Measurements from ENCODE around the gene MAPK8IP1. TPM values are rescaled to one million over a fixed set of nuclear protein-coding genes. Genes with fewer than 3 reads are reported as not detected.
A peak's percentile ranks its signal among the peaks of the same experiment; 100 is the strongest.

The MAPK8IP1 gene
- total RNA-seq, 4 donors from 2014 or later = 4.6 to 6.5 (median 5.4) TPM

DNA sequence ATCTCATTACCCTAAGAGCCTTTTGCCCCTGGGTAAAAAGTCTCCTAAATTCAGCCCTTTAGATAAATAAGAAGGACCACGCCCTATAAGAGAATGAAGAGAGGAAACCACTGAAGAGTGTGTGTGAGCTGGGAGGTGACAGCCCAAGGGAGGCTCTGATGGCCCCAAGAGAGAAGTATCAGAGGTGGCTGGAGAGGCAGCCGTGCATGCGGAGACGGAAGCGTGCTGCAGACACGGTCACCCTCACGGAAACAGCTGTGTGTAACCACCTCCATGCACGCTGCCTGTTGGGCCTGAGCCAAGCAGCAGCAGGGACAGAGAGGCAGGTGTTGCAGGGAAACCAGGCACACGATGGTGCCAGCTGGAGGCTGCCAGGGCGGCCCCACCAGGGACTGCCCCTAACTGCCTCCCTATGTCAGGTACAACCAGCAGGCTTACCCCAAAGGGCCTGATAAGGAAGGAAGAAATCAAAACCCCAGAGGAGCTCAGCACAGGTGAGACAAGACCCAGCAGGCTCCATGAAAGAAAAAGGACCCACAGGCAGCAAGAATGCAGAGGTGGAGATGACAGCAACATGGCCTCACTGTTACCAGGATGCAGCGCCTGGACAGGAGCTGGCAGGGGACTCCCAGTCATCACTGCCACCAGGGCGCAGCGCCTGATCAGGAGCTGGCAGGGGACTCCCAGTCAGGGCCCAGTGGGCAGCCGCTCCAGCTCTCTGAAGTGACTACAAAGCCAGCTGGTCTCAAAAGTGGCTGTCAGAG lies 44.8 kb downstream of the MAPK8IP1 start:
- 41 to 42% methylated on average over 14 of the region's 14 CpGs for WGBS, 2 donors
- intact Hi-C loops (cut with DNase I; ENCODE audit: low total_unique reads) = no loop called here
- TF ChIP-seq, protein P1, sequence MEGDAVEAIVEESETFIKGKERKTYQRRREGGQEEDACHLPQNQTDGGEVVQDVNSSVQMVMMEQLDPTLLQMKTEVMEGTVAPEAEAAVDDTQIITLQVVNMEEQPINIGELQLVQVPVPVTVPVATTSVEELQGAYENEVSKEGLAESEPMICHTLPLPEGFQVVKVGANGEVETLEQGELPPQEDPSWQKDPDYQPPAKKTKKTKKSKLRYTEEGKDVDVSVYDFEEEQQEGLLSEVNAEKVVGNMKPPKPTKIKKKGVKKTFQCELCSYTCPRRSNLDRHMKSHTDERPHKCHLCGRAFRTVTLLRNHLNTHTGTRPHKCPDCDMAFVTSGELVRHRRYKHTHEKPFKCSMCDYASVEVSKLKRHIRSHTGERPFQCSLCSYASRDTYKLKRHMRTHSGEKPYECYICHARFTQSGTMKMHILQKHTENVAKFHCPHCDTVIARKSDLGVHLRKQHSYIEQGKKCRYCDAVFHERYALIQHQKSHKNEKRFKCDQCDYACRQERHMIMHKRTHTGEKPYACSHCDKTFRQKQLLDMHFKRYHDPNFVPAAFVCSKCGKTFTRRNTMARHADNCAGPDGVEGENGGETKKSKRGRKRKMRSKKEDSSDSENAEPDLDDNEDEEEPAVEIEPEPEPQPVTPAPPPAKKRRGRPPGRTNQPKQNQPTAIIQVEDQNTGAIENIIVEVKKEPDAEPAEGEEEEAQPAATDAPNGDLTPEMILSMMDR (IDR thresholded peaks at IDR 0.05) = no peak
- no peak for TF ChIP-seq POLR2A (IDR thresholded peaks at IDR 0.05)
- peak in 1 of 2 donors; percentile 86 for DNase-seq (ENCODE audit: low spot score in 2 of 2)
- H3K4me3 ChIP-seq (ENCODE audit: low read depth, poor library complexity, severe bottlenecking) = no peak overlapping the region

GRCh38 chr11:45930951-45931570 lies 45.6 kb downstream of the MAPK8IP1 start:
- TF ChIP-seq, protein P1 (IDR thresholded peaks at IDR 0.05) = no peak
- TF ChIP-seq POLR2A (IDR thresholded peaks at IDR 0.05) = no peak
- intact Hi-C loops (cut with DNase I; ENCODE audit: low total_unique reads) = no loop called here
- DNase-seq (ENCODE audit: low spot score in 2 of 2) = no peak
- no peak overlapping the region for H3K4me3 ChIP-seq (ENCODE audit: low read depth, poor library complexity, severe bottlenecking)
- 51 to 72% methylated on average over 8 of the region's 8 CpGs for WGBS, 2 donors

GRCh38 chr11:45931739-45932138 lies 46.3 kb downstream of the MAPK8IP1 start:
- DNase-seq (ENCODE audit: low spot score in 2 of 2) = peak in 1 of 2 donors; percentile 80
- WGBS, 2 donors = 60 to 70% methylated on average over 10 of the region's 10 CpGs
- no peak for TF ChIP-seq POLR2A (IDR thresholded peaks at IDR 0.05)
- TF ChIP-seq, protein P1 (IDR thresholded peaks at IDR 0.05) = no peak
- H3K4me3 ChIP-seq (ENCODE audit: low read depth, poor library complexity, severe bottlenecking) = no peak overlapping the region
- intact Hi-C loops (cut with DNase I; ENCODE audit: low total_unique reads) = no loop called here

DNA sequence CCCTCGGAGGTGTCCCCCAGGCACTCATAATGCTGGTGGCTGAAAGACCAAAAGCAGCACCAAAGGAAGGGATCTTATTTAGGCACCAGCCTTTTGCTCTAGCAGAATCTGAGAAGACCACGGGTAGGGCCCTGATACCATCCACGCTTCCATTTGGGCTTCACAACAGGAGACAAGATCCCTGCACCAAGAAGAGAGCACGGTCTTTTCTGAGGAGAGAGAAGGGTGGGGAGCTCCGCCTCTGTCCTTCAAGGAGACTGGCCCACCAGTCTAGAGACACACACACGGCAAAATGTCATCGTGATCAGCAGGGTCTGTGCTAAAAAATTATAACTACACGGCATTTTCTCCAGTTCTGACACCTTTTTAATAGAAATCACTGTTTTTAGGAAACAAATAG lies 46.8 kb downstream of the MAPK8IP1 start:
- WGBS, 2 donors = 53 to 59% methylated on average over 8 of the region's 8 CpGs
- DNase-seq (ENCODE audit: low spot score in 2 of 2) = peak in 1 of 2 donors; percentile 76
- TF ChIP-seq, protein P1 (IDR thresholded peaks at IDR 0.05) = no peak
- TF ChIP-seq POLR2A (IDR thresholded peaks at IDR 0.05) = no peak
- intact Hi-C loops (cut with DNase I; ENCODE audit: low total_unique reads) = no loop called here
- H3K4me3 ChIP-seq (ENCODE audit: low read depth, poor library complexity, severe bottlenecking) = no peak overlapping the region

DNA sequence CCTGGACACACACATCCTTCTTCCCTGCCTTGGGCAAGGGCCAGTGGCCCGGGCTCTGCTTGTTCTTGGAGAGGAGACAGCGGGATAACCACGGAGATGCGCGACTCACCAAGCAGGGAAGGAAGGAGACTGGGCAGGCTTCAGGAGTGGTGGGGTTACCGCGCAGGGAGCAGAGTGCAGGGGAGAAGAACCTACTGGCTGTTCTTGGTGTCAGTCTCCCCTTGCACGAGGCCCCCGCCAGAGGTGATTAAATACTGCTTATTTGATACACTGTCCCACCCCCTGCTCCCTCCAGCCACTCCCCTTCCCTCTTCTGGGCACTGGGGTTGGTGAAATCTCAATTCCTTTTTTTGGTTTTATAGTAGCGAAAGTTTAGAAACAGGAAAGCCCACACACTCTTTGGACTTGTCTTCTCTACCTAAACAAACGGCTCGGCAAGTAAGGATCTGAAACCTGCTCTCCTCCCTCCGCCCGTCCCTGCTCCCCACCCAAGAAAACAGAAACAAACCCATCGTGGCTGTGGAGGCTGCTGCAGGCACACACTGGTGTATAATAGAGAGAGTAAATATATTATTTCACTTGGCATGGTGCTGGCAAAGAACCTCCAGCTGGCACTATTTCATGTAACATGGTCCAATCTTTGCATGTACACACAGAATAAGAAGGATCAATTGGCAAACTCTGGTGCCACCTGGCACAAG lies 47.8 kb downstream of the MAPK8IP1 start:
- H3K4me3 ChIP-seq (ENCODE audit: low read depth, poor library complexity, severe bottlenecking) = no peak overlapping the region
- intact Hi-C loops (cut with DNase I; ENCODE audit: low total_unique reads) = no loop called here

More for the DNA sequence above, 47.8 kb downstream of the MAPK8IP1 start:
- TF ChIP-seq, protein P1 (IDR thresholded peaks at IDR 0.05) = no peak
- TF ChIP-seq POLR2A (IDR thresholded peaks at IDR 0.05) = no peak
- 47 to 62% methylated on average over 15 of the region's 15 CpGs for WGBS, 2 donors
- peak in 1 of 2 donors; percentile 83 for DNase-seq (ENCODE audit: low spot score in 2 of 2)

Measured in lower leg skin (tissue), 4 donors.